ENCODE results near the gene PIP4K2A.

PIP4K2A gene

DNA sequence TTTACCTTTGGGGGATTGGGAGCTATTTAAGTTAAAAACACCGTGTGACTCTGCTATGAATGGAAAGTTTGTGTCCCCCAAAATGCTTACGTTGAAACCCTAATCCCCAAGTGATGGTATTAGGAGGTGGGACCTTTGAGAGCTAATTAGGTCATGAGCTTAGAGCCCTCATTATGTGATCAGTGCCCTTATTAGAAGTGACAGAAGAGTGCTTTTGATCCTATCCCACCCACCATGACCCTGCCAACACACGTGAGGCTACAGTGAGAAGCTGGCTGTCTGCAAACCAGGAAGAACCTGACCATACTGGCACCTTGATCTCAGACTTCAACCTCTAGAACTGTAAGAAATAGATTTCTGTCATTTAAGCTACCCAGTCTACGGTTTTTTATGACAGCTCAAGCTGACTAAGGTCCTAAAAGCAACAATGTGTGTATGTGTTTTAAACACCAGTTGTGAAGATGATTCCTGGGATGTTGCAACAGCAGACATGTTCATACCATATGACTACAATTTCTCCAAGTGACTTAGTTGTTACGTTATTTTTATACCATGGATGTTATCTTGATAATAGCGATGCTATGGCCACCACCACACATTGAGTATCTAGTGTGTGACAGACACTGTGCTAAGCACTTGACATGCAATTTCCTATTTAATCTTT, 124.4 kb downstream of the PIP4K2A start:
- DNase-seq = no peak

DNA sequence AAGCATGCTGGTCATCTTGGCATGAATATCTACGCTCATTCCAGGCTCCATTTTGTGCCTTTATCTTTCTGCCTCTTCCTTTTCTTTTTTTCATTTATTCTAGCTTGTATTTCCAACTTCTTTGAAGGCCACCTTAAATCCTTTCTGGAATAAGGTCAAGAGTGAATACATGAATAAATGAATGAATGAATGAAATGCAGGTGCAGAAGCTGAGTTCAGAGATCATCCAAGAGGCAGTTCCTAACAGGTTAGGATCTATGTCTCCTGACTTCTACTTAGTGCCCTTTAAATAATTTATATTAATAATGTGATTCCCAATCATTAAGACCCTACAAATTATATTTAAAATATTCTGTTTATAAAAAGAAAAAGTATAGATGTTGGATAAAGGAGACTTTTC, 125.9 kb downstream of the PIP4K2A start:
- no peak for DNase-seq

DNA sequence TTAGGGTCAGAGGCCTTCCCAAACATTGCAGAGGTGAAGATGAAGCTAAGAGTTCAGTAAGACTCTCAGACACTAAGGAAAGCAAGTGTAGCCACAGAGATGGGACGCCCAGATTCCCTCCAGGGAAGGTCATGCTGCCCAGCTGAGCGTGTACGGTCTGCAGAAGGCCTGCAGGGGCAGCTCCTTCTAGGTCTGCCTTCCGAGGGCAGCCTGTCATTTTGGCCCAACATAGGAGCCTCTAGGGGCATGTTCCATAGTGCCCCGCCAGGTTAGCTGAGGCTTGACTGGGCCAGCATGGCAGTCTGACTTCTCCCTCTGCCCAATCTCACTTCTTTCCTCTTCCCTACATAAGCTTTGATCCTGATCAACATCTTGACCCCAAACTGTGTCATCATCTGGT, 130.7 kb downstream of the PIP4K2A start:
- DNase-seq = no peak

DNA sequence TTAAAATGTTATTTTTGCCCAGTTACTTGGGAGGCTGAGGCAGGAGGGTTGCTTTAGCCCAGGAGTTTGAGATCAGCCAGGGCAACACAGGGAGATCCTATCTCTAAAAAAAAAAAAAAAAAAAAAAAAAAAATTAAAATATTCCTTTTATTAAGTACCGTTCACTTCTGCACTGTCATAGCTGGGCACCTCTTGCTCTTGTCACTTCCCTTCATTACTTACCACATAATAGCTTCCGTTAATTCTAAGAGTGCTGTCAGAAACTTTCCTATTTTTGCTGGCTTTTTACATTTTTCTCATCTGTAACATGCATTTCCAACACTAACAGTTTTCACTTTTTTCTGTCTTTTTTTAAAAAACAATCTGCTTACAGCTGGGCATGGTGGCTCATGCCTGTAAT, 132.9 kb downstream of the PIP4K2A start:
- no peak for DNase-seq

DNA sequence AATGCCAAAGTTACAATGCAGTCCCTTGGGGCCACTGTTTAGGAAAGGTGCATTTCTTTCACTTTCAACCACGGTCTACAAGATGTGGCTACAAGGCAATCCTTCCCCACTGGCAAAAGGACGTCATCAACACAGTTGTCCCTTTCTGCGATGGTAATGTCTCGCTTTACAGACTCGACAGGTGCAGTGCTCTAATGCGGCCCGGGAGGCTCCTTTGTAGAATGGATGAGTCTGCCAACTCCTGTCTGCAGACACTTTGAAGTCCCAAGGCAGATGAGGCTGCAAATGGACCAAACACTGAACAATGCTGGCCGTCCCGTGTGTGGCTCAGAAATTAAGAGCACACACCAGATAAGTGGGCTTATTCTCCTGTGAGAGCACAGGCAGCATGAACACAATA, 133.7 kb downstream of the PIP4K2A start:
- no peak for DNase-seq

DNA sequence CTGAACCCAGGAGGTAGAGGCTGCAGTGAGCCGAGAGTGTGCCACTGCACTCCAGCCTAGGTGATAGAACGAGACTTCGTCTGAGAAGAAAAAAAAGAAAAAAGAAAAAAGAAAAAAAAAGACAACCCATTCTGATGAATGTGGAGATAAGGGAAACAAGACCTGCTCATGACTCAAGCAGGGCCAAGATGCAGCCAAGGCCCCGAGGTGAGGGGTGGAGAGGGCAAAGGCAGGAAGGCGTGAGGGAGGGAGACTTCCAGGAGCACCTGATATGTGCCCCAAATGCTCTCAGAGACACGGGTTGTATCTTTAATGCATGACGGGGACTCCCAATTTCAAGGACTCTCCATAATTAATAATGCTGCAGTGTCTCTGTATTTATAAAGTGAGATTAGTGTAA, 134.6 kb downstream of the PIP4K2A start:
- no peak for DNase-seq

DNA sequence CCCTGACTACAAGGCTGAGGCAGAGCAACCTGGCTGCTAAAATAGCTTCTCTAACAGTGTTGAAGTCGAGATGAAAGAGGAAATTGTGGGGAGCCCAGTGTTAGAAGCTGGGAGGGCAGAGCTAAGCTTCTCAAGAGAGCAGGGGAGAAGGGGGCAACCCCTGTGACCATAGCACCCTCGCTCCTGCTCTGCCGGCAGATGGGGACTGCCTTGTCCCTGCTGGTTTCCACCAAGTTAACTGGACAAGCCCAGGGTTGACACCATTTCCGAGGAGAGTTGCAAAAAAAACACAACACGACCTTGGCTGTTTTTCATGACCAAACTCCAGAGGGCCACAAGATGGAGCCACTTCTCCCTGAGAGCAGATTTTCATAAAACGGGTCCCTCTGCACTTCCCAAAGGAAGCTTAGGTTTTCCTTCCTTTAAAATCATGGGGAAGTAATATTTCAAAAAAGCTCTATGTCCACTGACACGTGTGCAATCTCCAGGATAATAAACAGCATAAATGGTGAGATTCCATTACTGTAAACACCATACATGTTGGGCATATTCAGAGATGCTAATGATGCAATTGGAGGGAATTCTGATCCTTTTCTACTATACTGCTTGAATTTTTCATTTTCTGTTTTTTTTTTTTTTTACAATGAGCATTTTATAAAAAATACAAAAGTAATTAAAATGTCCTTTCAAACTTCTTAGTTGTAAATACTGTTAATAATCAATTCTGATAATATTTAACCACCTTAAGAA, 140.4 kb downstream of the PIP4K2A start:
- peak; percentile 5 to 15 for DNase-seq

DNA sequence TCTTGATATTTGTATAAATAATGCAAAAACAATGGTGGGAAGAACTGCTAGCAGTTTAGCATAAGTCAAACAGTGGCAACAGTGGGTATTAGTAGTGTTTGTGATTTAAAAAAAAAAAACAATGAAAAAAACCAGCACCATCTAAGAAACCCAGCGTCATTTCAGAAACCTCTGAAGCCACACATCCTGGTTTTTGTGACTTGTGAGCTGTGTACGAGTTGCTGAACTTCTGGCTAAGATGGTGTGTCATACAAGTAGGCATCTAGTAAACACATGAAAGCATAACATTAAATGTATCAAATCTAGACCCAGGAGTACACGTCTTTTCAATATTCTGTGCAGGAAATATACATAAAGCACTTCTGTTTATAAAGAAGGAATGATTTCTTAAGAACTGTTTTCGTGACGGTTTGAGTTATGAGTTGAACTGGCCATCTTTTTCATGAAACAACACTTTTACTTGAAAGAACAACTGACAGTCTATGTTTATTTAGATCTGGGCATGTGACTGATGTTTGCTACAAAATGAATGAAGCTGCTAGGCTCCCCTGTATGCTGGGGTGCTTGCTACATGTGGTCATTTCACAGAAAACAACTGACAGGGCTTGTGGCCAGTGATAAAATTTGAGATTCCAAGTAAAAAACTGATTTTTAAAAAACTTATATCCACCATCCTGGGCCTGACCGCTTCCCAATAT, 143.5 kb downstream of the PIP4K2A start:
- no peak for DNase-seq

DNA sequence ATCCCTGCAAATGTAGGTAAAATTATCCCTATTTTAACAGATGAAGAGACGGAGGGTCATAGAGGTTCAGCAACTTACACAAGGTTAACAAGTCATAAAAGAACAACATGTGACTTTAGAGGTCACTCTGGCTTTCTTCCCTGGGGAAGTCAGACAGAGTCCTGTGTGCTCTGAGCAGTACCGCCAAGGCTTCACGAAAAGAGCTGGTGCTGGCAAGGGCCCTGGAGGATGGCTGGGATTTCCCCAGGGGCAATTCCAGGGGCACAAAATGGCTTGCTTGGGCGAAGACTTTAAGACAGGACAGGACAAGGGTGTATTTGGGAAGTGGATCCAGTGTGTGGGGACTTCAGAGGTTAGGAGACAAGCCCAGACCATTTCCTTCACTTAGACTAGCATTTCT, 144.1 kb downstream of the PIP4K2A start:
- DNase-seq = no peak

DNA sequence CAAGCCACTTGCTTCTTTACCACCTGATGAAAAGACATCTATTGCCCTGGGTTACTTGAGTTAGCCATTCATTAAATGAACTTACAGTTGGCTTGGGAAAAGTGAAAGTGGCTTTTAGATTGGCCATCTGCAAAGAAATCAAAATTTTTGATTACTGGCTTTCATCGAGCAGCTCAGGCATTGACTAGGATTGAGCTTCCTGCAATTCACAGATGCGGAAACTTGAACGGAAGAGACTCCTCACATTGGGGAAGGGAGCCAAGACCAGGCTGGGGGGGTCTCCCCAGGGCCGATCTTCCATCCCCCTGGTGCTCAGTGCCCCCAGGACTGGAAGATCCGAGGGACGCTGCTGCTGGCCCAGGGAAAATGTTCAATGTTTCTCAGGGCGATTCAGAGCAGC, 145.4 kb downstream of the PIP4K2A start:
- no peak for DNase-seq

DNA sequence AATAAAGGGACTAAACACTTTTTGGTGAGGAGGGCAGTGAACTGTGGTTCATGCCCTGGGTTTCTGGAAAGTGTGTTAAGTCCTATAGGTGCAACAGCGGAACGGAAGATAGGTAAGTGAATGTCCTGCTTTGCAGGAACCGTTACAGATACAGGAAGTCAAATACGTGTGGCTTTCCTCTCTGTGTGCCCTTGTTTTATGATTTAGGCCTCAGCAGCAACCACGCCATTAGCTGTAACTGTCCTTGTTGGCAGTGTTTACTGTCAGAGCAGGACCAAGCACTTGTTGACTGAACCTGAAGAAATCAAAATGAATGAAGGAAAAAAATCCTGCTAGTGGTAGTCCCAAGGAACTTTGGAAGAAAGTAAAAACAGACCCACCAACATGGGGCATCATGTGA, 150.3 kb downstream of the PIP4K2A start:
- DNase-seq = no peak

DNA sequence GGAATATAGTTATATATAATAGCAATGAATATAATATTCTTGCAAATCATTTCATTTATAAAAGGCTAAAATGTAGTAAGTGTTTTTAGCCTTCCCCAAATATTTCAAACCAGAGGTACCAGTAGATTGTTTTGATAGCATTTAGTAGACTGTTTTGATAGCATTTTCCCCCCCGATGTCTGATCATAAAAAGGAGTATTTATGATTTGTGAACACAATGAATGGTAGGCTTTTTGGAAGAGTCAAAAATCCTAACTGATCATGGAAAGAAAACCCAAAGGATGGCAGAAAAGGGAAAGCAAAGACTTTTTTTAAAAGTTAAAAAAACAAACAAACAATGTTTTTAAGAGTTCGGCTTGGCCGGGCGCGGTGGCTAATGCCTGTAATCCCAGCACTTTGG, 152.5 kb downstream of the PIP4K2A start:
- no peak for DNase-seq

DNA sequence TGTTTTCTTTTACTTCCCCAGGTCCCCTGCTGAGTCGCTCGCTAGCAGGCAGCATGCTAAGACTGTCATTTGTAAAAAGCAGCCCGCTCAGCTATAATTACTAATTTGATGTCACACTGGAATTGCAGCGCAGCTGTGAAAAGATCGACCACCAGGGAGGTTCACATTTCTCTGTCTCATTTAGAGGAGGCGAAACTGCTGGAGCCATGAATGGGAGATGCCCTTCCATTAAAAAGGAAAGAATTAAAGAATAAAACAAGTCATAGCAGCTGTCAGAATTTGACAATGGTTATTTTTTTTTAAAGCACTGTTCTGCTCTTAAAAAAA, 153.5 kb downstream of the PIP4K2A start:
- no peak for DNase-seq

DNA sequence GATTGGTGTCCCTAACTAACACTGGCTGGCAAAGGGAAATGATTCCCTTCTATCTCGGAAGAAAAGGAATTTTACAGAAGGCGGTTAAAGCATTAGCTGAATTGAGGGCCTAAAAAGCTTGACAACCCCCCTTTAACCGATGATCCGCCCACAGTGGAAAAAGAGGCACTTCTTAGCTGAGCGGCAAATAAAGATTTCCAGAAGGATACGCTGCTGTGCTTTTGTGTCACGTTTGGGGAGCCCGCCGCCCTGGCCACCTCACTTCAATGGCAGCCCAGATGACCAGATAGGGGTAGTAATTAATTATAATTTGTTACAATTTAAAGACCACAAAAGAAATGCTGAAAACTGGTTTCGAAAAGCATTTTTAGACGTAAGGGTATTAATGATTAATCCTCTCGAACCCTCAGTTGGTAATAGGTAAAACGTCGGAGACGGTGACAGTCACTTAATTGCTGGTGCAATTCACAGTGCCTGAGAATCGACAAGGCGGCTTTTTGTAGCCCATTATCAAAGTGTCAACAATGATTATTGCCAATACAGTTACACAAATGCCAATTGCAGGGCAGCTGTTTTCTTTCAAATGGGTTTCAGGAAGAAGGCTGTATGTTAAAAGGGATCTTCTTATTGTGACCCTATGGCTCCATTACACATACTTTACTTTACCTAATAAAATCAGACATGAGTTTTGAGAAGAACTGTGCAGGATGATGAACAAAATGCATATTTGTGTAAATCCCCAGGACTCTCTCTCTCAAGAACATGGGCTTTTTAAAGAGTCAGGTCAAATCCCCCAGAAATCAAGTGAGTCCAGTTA, 154.1 kb downstream of the PIP4K2A start:
- DNase-seq = no peak

DNA sequence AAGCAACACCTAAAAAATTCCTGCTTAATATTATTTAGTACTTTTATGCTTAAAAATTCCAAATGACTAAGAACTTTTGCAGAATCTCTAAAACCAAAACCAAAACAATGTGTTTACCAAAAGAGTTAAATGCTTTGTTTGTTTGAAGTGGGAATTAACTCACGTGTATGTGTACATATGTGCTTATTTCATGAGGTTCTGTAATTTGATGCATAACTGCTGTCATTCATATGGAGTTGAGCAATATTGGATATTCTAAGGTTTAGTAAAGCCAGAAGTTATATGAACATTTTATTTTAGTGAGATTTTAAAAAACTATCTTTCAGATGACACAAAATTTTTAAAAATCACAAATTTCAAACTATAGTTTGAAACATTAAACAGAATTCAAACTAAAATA, 157.1 kb downstream of the PIP4K2A start:
- DNase-seq = no peak

DNA sequence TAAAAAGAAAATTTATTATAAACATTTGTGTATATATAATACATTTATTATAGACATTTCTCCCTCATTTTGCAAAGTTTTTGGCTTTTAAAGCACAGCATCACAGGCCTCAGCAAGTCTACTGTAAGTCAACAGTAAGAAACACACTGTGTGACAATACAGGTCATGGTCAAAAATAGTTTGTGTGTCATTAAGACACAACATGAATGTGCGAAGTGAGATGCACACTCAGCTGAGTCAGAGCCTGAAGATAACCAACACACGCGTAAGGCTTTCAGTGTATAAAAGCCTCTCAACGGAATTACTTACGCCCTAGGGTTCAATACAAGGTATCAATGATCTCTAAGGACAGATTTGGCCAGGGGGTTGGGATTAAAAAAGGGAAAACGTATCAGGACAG, 157.6 kb downstream of the PIP4K2A start:
- no peak for DNase-seq

DNA sequence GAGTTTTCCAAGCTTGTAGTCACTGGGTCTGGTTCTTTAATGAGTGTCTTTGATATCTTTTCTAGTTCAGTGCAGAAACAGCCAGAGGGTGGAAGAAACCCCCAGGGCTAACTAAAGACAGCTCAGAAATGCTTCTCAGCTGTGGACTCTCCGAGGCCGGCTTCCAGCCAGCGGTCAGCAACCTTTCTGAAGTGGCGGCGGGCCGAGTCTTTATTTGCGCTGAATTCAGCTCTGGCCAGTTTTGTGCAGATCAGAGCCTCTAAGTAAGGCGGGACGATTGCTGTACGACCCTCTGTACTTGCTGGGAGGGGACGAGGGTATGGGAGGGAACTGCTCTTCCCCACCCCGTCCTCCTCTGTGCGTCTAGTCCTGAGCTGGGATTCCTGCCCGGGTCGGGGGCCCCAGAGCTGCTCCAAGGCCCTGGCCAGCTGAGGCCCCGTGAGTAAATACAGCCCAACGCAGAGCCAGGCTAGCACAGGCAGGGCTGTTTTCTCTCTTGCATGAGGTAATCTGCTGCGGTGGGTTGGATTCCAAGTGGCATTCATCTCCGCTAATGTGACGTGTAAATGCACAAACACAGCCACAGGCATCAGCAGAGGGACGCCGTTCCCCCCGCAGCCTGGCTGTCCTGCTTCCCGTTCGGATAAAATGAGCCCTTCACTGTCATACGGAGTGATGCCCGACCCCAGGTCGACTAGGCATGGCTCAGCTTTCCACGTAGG, 159.8 kb downstream of the PIP4K2A start:
- peak; percentile 84 to 88 for DNase-seq

DNA sequence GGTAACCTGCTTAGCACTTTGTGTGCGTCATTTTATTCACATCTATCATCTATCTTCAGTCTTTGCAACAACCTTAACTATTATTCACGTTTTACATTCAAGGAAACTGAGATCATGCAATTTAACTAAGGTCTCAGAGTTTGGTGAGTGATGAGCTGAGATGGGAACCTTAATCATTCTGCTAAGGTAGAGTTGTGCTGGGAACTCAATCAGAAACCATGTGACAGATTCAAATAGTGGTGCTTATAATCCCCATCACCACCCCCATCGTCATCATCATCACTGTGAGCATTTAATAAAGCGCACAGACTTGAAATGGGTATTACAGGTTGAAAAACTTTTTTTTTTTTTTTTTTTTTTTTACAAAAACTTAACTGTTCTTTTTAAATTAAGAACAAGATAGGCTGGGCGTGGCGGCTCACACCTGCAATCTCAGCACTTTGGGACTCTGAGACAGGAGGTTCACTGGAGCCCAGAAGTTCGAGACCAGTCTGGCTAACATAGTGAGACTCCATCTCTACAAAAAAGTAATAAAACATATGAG, 160.9 kb downstream of the PIP4K2A start:
- no peak for DNase-seq

DNA sequence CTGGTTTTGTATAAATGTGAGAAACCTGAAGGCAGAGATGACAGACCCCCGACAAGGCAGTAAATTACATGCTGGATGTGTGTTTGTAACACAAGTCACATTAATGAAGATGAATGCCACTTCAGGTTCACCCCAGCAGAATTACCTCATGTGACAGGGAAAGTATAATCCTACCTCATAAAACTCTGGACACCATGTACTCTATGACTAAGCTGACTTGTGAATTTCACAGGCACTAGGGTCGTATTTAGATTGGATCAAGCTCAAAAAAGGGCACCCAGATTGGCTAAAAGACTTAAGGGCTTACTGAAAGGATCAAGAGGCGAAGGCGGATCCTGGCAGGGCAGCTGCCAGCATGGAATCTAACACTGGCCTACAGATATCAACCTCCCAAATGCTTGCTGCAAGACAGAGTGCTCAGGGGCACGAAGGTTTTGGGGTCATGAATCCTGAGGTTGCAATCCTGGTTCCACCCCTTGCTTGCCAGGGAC, 161.4 kb downstream of the PIP4K2A start:
- DNase-seq = peak; percentile 24 to 46

DNA sequence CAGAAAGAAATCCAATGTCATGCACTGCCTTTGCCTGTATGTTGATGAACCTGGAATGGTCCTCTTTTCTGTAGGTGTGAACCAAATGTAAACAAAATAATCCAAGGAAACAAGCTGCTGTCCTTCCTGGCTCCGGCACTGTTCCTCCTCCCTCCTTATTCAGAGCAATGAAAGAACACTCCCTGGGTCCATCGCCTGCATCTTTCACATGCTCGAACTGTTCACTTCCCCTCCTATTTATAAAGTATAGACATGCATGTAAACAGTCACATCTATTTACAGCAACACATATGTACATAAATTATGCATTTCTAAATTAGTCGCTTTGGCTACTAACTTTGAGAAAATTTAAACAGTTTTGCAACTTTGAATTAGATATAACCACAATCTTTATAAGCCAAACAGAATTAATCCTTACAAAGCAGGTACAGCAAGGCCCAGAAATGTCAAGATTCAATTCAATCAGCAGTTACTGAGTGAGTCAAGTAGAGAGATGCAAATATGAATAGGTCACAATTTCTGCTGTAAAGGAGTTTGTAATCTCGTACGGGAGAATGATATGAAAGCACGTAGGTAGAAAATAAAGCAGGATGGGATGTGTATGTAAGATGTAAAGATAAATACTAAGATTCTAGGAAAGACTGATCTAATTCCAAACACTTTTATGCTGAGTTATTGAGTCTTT, 162.6 kb downstream of the PIP4K2A start:
- no peak for DNase-seq

DNA sequence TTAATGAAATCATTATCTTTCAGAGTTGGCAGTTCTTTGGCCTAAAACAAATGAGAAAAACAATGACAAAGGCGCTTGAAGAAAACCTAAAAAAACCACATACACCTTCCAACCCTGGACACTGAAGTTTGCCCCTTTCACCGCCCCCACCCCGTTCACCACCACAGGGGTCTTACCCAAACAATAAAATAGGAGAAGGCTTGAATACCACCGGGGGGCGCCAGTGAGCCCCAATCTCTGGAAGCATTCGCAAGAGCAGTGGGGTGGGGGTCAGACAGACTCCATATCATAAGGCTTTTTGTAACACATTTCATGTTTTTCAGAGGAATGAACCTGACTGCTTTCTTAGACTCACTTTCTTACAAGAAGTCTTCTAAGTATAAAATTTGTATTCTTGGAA, 163.6 kb downstream of the PIP4K2A start:
- peak; percentile 8 to 37 for DNase-seq

DNA sequence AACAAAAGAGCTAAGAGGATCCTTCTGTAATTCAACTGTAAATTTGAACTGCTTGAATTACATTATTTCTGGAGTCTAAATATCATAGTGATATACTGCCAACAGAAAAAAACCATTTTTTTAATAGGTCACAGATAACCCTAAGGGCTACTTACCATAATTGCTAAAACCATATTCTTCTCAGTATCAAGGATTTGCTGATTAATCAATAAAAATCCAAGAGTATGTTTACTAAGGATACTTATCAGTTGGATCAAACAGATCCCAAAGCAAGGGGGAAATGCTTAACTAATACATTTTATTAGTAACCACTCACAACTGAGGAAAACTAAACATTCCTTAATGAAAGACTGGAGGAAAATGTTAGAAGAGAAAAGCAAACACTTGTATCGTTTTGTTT, 166.0 kb downstream of the PIP4K2A start:
- DNase-seq = no peak

Measured in SHP77 (cell line).